Upper lobe of right lung (tissue), 1 donor: ENCODE measurements around the gene SELE. TPM values are rescaled to one million over a fixed set of nuclear protein-coding genes. Genes with fewer than 3 reads are reported as not detected.

ENCODE experiments used
- ATAC-seq: fragments of 200-7000 bp; cut with Tn5 transposase; one replicate; pipeline ENCODE4 v1.9.1; 2020; ENCODE audit warnings: mild to moderate bottlenecking, moderate library complexity
- DNase-seq: peaks from one replicate; pipeline ENCODE4 v3.0.0-alpha.2; 2020
- H3K27ac ChIP-seq: fragments of 200-600 bp; one replicate; pipeline ENCODE4 v1.8.0; 2022
- H3K27me3 ChIP-seq: fragments of 200-600 bp; one replicate; pipeline ENCODE4 v1.8.0; 2022; ENCODE audit warnings: mild to moderate bottlenecking
- H3K36me3 ChIP-seq: fragments of 200-600 bp; one replicate; pipeline ENCODE4 v1.8.0; 2022
- H3K4me1 ChIP-seq: fragments of 200-600 bp; one replicate; pipeline ENCODE4 v1.8.0; 2022
- H3K4me3 ChIP-seq: fragments of 200-600 bp; one replicate; pipeline ENCODE4 v1.8.0; 2022; ENCODE audit warnings: mild to moderate bottlenecking
- H3K9me3 ChIP-seq: fragments of 200-600 bp; one replicate; pipeline ENCODE4 v1.8.0; 2022
- intact Hi-C: fragments of 100-400 bp; cut with DNase I; formaldehyde crosslinking; loops from one replicate; pipeline ENCODE4 v1.11.0; 2022
- total RNA-seq: library from RNA; stranded (reverse); fragmentation: NEBNext Ultra II Directional; extraction: Animal tissue kit (Norgen Biotek cat#: 25700); gene quantifications from one replicate; pipeline ENCODE4 v1.2.1, GENCODE V29; 2021
- TF ChIP-seq, protein P1 (sequence below): fragments of 200-600 bp; IDR thresholded peaks from one replicate; pipeline ENCODE4 v1.8.0; 2022; ENCODE audit warnings: antibody characterized with exemption
- donor health status: DM: no; HTN: yes; CAD: no; lungs with severe emphysema.

Gene SELE
- total RNA-seq, 1 donor from 2014 or later = 1.5 TPM

GRCh38 chr1:169731446-169731845, 2.4 kb downstream of the SELE start:
- H3K4me1 ChIP-seq = no peaks in the 10 kb centered on the region
- DNase-seq = no peak
- no peak overlapping the region for H3K4me3 ChIP-seq
- no peaks in the 10 kb centered on the region for H3K36me3 ChIP-seq
- TF ChIP-seq, protein P1, sequence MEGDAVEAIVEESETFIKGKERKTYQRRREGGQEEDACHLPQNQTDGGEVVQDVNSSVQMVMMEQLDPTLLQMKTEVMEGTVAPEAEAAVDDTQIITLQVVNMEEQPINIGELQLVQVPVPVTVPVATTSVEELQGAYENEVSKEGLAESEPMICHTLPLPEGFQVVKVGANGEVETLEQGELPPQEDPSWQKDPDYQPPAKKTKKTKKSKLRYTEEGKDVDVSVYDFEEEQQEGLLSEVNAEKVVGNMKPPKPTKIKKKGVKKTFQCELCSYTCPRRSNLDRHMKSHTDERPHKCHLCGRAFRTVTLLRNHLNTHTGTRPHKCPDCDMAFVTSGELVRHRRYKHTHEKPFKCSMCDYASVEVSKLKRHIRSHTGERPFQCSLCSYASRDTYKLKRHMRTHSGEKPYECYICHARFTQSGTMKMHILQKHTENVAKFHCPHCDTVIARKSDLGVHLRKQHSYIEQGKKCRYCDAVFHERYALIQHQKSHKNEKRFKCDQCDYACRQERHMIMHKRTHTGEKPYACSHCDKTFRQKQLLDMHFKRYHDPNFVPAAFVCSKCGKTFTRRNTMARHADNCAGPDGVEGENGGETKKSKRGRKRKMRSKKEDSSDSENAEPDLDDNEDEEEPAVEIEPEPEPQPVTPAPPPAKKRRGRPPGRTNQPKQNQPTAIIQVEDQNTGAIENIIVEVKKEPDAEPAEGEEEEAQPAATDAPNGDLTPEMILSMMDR = no peak
- H3K27me3 ChIP-seq = no peaks in the 10 kb centered on the region
- no peak for ATAC-seq
- no peaks in the 10 kb centered on the region for H3K9me3 ChIP-seq
- intact Hi-C loops = no loop called here
- H3K27ac ChIP-seq = no peak overlapping the region

GRCh38 chr1:169729991-169730390, 3.9 kb downstream of the SELE start:
- H3K9me3 ChIP-seq = no peaks in the 10 kb centered on the region
- H3K36me3 ChIP-seq = no peaks in the 10 kb centered on the region

GRCh38 chr1:169727307-169727706, 6.6 kb downstream of the SELE start:
- H3K27ac ChIP-seq = no peak overlapping the region
- ATAC-seq (no peak), DNase-seq (no peak)
- intact Hi-C loops = no loop called here
- no peaks in the 10 kb centered on the region for H3K9me3 ChIP-seq
- H3K4me3 ChIP-seq = no peak overlapping the region
- no peaks in the 10 kb centered on the region for H3K36me3 ChIP-seq
- TF ChIP-seq, protein P1 = no peak
- no peaks in the 10 kb centered on the region for H3K27me3 ChIP-seq
- no peaks in the 10 kb centered on the region for H3K4me1 ChIP-seq

More at GRCh38 chr1:169729991-169730390, 3.9 kb downstream of the SELE start:
- H3K4me3 ChIP-seq = no peak overlapping the region
- TF ChIP-seq, protein P1 = no peak
- H3K27me3 ChIP-seq = no peaks in the 10 kb centered on the region
- DNase-seq = no peak
- no peak overlapping the region for H3K27ac ChIP-seq
- no peak for ATAC-seq
- intact Hi-C loops = no loop called here
- H3K4me1 ChIP-seq = no peaks in the 10 kb centered on the region

- DNase-seq (no peak), ATAC-seq (no peak)
- Histone ChIP-seq H3K4me3 (no peak overlapping the region), H3K9me3 (no peaks in the 10 kb centered on the region), H3K27me3 (no peaks in the 10 kb centered on the region), H3K36me3 (no peaks in the 10 kb centered on the region), H3K27ac (no peak overlapping the region), H3K4me1 (no peaks in the 10 kb centered on the region)
- intact Hi-C loops = no loop called here
- TF ChIP-seq, protein P1 = no peak
These were observed 7.0 kb downstream of the SELE start for GRCh38 chr1:169726851-169727250.

- DNase-seq = no peak
- no peak overlapping the region for H3K27ac ChIP-seq
- no peaks in the 10 kb centered on the region for H3K36me3 ChIP-seq
- H3K9me3 ChIP-seq = no peaks in the 10 kb centered on the region
- intact Hi-C loops = no loop called here
- no peak overlapping the region for H3K4me3 ChIP-seq
- ATAC-seq = no peak
- TF ChIP-seq, protein P1 = no peak
- H3K27me3 ChIP-seq = no peaks in the 10 kb centered on the region
- H3K4me1 ChIP-seq = no peaks in the 10 kb centered on the region
These were observed 7.9 kb downstream of the SELE start for GRCh38 chr1:169725930-169726329.

DNA sequence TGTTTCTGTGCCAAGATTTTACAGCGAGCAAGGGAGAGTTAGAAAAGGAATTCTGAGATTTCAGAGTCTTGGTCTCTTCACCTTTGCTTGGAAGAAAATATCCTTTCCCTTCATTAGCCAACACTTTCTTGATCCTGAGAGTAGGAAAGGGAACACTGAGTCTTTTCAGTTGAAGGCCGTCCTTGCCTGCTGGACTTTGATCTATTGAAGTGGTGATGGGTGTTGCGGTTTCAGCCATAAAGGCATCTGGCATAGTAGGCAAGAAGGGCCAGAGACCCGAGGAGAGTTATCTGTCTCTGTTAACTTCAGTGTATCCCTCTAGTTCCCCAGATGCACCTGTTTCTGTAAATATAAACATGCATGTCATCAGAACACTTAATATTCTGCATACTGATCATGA, 9.7 kb downstream of the SELE start:
- intact Hi-C loops = no loop called here
- Histone ChIP-seq H3K9me3 (no peaks in the 10 kb centered on the region), H3K27me3 (no peaks in the 10 kb centered on the region), H3K4me3 (no peak overlapping the region), H3K27ac (no peak overlapping the region), H3K4me1 (no peaks in the 10 kb centered on the region), H3K36me3 (no peaks in the 10 kb centered on the region)
- no peak for DNase-seq
- TF ChIP-seq, protein P1 = no peak
- no peak for ATAC-seq
